ENCODE results near the gene RSPH10B2.
"Not testable (repeated sequence)": the region's sequence is repeated elsewhere in the genome, so short reads cannot be mapped to it uniquely, and the experiment has no call there.

RSPH10B2 gene

GRCh38 chr7:6789353-6789752 lies 35.5 kb downstream of the RSPH10B2 start:
- not testable (repeated sequence) for H4K20me1 ChIP-seq (ENCODE audit: insufficient read depth, low read length); H3K36me3 ChIP-seq (ENCODE audit: insufficient read depth, low read length); H3K79me2 ChIP-seq (ENCODE audit: insufficient read depth, low read length); H3K27me3 ChIP-seq (ENCODE audit: insufficient read depth, low read length); H3F3A ChIP-seq (ENCODE audit: insufficient read depth, low read length); H3K4me3 ChIP-seq (ENCODE audit: low read depth, low read length, poor library complexity, severe bottlenecking); H3K4me2 ChIP-seq (ENCODE audit: low read length); H3K4me1 ChIP-seq (ENCODE audit: insufficient read depth, low read length, severe bottlenecking); H3K9ac ChIP-seq (ENCODE audit: low read length); H3K9me2 ChIP-seq (ENCODE audit: low read depth, low read length); H3K9me3 ChIP-seq (ENCODE audit: low read length); H3K27ac ChIP-seq (ENCODE audit: low read depth, low read length, poor library complexity, severe bottlenecking); H2AFZ ChIP-seq (ENCODE audit: low read length)

- not testable (repeated sequence) for H3K4me3 ChIP-seq (ENCODE audit: low read depth, low read length, poor library complexity, severe bottlenecking)
Measured at GRCh38 chr7:6792113-6792872, 38.4 kb downstream of the RSPH10B2 start.

GRCh38 chr7:6794276-6794675 lies 40.4 kb downstream of the RSPH10B2 start:
- not testable (repeated sequence) for H3K27me3 ChIP-seq (ENCODE audit: insufficient read depth, low read length); H3K9me2 ChIP-seq (ENCODE audit: low read depth, low read length); H3F3A ChIP-seq (ENCODE audit: insufficient read depth, low read length); H3K9ac ChIP-seq (ENCODE audit: low read length); H3K79me2 ChIP-seq (ENCODE audit: insufficient read depth, low read length); H3K27ac ChIP-seq (ENCODE audit: low read depth, low read length, poor library complexity, severe bottlenecking); H4K20me1 ChIP-seq (ENCODE audit: insufficient read depth, low read length); H3K9me3 ChIP-seq (ENCODE audit: low read length); H3K36me3 ChIP-seq (ENCODE audit: insufficient read depth, low read length); H3K4me1 ChIP-seq (ENCODE audit: insufficient read depth, low read length, severe bottlenecking); H3K4me2 ChIP-seq (ENCODE audit: low read length); H3K4me3 ChIP-seq (ENCODE audit: low read depth, low read length, poor library complexity, severe bottlenecking); H2AFZ ChIP-seq (ENCODE audit: low read length)

More at GRCh38 chr7:6792113-6792872, 38.4 kb downstream of the RSPH10B2 start:
- H3K27ac ChIP-seq (ENCODE audit: low read depth, low read length, poor library complexity, severe bottlenecking); H3K9me2 ChIP-seq (ENCODE audit: low read depth, low read length); H2AFZ ChIP-seq (ENCODE audit: low read length); H3K4me1 ChIP-seq (ENCODE audit: insufficient read depth, low read length, severe bottlenecking); H3K9ac ChIP-seq (ENCODE audit: low read length); H3F3A ChIP-seq (ENCODE audit: insufficient read depth, low read length); H3K79me2 ChIP-seq (ENCODE audit: insufficient read depth, low read length); H3K36me3 ChIP-seq (ENCODE audit: insufficient read depth, low read length); H4K20me1 ChIP-seq (ENCODE audit: insufficient read depth, low read length); H3K4me2 ChIP-seq (ENCODE audit: low read length); H3K27me3 ChIP-seq (ENCODE audit: insufficient read depth, low read length); H3K9me3 ChIP-seq (ENCODE audit: low read length): not testable (repeated sequence)

GRCh38 chr7:6797218-6797617 lies 43.3 kb downstream of the RSPH10B2 start:
- not testable (repeated sequence) for H3K4me2 ChIP-seq (ENCODE audit: low read length); H3K27me3 ChIP-seq (ENCODE audit: insufficient read depth, low read length); H3K9me3 ChIP-seq (ENCODE audit: low read length); H3K9me2 ChIP-seq (ENCODE audit: low read depth, low read length); H3K36me3 ChIP-seq (ENCODE audit: insufficient read depth, low read length); H3K4me3 ChIP-seq (ENCODE audit: low read depth, low read length, poor library complexity, severe bottlenecking); H4K20me1 ChIP-seq (ENCODE audit: insufficient read depth, low read length); H3K4me1 ChIP-seq (ENCODE audit: insufficient read depth, low read length, severe bottlenecking); H3K27ac ChIP-seq (ENCODE audit: low read depth, low read length, poor library complexity, severe bottlenecking); H3K79me2 ChIP-seq (ENCODE audit: insufficient read depth, low read length); H2AFZ ChIP-seq (ENCODE audit: low read length); H3F3A ChIP-seq (ENCODE audit: insufficient read depth, low read length); H3K9ac ChIP-seq (ENCODE audit: low read length)

GRCh38 chr7:6798047-6798446 lies 44.1 kb downstream of the RSPH10B2 start:
- H3F3A ChIP-seq (ENCODE audit: insufficient read depth, low read length); H3K79me2 ChIP-seq (ENCODE audit: insufficient read depth, low read length); H3K9me3 ChIP-seq (ENCODE audit: low read length); H3K36me3 ChIP-seq (ENCODE audit: insufficient read depth, low read length); H4K20me1 ChIP-seq (ENCODE audit: insufficient read depth, low read length); H2AFZ ChIP-seq (ENCODE audit: low read length); H3K9me2 ChIP-seq (ENCODE audit: low read depth, low read length); H3K4me3 ChIP-seq (ENCODE audit: low read depth, low read length, poor library complexity, severe bottlenecking); H3K4me1 ChIP-seq (ENCODE audit: insufficient read depth, low read length, severe bottlenecking); H3K4me2 ChIP-seq (ENCODE audit: low read length); H3K27me3 ChIP-seq (ENCODE audit: insufficient read depth, low read length); H3K27ac ChIP-seq (ENCODE audit: low read depth, low read length, poor library complexity, severe bottlenecking); H3K9ac ChIP-seq (ENCODE audit: low read length): not testable (repeated sequence)

DNA sequence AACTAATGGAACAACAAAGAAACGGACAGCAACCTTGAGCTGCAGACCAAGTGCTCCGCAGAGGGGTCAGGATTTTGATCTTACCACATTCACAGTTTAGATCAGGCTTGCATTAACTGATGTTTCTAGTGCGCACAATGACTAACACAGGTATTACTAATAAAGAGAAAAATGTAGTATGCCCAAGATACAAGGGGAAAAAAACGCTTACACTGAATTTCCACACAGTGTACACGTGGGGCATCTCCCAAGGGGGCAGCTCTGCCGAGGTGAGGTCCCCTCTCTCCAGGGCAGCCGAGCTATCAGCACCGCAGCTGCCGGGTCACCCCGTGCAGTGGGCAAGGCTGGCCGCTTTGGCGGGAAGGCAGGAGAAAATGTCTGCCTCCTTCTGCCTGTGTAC lies 46.0 kb downstream of the RSPH10B2 start:
- H3K4me3 ChIP-seq (ENCODE audit: low read depth, low read length, poor library complexity, severe bottlenecking); H3K9me3 ChIP-seq (ENCODE audit: low read length); H3K4me2 ChIP-seq (ENCODE audit: low read length); H3K4me1 ChIP-seq (ENCODE audit: insufficient read depth, low read length, severe bottlenecking); H3F3A ChIP-seq (ENCODE audit: insufficient read depth, low read length); H4K20me1 ChIP-seq (ENCODE audit: insufficient read depth, low read length); H2AFZ ChIP-seq (ENCODE audit: low read length); H3K36me3 ChIP-seq (ENCODE audit: insufficient read depth, low read length); H3K27me3 ChIP-seq (ENCODE audit: insufficient read depth, low read length); H3K79me2 ChIP-seq (ENCODE audit: insufficient read depth, low read length); H3K9ac ChIP-seq (ENCODE audit: low read length); H3K9me2 ChIP-seq (ENCODE audit: low read depth, low read length); H3K27ac ChIP-seq (ENCODE audit: low read depth, low read length, poor library complexity, severe bottlenecking): not testable (repeated sequence)

DNA sequence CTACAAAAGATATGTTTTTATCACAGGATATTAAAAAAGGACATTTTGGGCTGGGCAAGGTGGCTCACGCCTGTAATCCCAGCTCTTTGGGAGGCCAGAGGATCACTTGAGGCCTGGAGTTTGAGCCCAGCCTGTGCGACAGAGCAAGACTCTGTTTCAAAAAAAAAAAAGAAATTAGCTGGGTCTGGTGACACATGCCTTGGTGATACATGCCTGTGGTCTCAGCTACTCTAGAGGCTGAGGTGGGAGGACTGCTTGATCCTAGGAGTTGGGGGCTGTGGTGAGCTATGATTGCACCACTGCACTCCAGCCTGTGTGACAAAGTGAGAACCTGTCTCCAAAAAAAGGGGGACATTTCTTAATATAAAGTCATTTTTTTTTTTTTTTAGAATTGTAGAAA lies 46.4 kb downstream of the RSPH10B2 start:
- H3K4me3 ChIP-seq (ENCODE audit: low read depth, low read length, poor library complexity, severe bottlenecking); H3K9me3 ChIP-seq (ENCODE audit: low read length); H3K79me2 ChIP-seq (ENCODE audit: insufficient read depth, low read length); H3K27me3 ChIP-seq (ENCODE audit: insufficient read depth, low read length); H2AFZ ChIP-seq (ENCODE audit: low read length); H3K27ac ChIP-seq (ENCODE audit: low read depth, low read length, poor library complexity, severe bottlenecking); H3K4me2 ChIP-seq (ENCODE audit: low read length); H4K20me1 ChIP-seq (ENCODE audit: insufficient read depth, low read length); H3K9me2 ChIP-seq (ENCODE audit: low read depth, low read length); H3K4me1 ChIP-seq (ENCODE audit: insufficient read depth, low read length, severe bottlenecking); H3F3A ChIP-seq (ENCODE audit: insufficient read depth, low read length); H3K9ac ChIP-seq (ENCODE audit: low read length); H3K36me3 ChIP-seq (ENCODE audit: insufficient read depth, low read length): not testable (repeated sequence)

DNA sequence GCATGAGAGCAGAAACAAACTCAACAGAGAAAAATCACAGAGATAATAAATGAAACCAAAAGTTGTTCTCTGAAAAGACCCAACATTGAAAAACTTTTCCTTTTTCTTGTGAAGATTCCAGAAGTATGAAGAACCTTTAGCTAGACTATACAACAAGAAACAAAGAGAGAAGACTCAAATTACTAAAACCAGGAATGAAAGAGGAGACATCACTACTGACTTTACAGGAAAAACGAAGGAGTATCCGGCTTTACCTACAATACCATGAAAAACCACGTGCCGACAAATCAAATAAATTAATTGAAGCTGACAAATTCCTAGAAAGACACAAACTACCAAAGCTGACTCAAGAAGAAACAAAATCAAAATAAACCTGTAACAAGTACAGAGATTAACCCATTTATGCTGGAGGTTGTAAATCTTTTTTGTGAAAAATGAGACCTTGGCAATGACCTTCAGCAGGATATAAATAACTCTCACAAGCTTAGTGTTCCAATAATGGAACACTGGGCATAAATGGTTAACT lies 53.6 kb downstream of the RSPH10B2 start:
- H3K27me3 ChIP-seq (ENCODE audit: insufficient read depth, low read length); H3K4me1 ChIP-seq (ENCODE audit: insufficient read depth, low read length, severe bottlenecking); H3K27ac ChIP-seq (ENCODE audit: low read depth, low read length, poor library complexity, severe bottlenecking); H3K4me2 ChIP-seq (ENCODE audit: low read length); H3K79me2 ChIP-seq (ENCODE audit: insufficient read depth, low read length); H3K36me3 ChIP-seq (ENCODE audit: insufficient read depth, low read length); H3F3A ChIP-seq (ENCODE audit: insufficient read depth, low read length); H3K9ac ChIP-seq (ENCODE audit: low read length); H4K20me1 ChIP-seq (ENCODE audit: insufficient read depth, low read length); H3K4me3 ChIP-seq (ENCODE audit: low read depth, low read length, poor library complexity, severe bottlenecking); H2AFZ ChIP-seq (ENCODE audit: low read length); H3K9me2 ChIP-seq (ENCODE audit: low read depth, low read length); H3K9me3 ChIP-seq (ENCODE audit: low read length): not testable (repeated sequence)

All from OCI-LY1 (cell line).